GM19193 (cell line): ENCODE results near the gene KSR2.

Experiments
- POLR2A ChIP-seq: IDR thresholded peaks from 4 replicates; pipeline ENCODE4 v1.6.1; 2011; ENCODE audit not compliant: insufficient read depth, insufficient read length; ENCODE audit errors: extremely low read depth

Gene KSR2

GRCh38 chr12:117854339-117855012 lies 114.3 kb downstream of the KSR2 start:
- TF ChIP-seq POLR2A: no peak

DNA sequence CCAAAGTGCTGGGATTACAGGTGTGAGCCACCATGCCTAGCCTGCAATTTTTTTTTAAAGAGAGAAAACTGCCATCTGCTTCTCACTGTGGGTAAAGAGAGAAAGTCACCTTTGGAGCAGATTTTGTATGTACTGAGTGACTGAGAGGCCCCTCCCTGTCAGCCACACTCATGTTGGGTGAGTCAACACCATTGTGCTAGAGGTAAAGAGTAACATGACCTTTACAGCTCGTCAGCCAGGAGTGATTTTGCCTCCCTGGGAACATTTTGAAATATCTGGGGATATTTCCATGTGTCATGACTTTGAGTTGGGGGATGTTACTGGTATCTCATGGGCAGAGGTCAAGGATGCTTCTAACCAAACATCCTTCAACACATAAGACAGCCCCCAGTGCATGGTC lies 115.2 kb downstream of the KSR2 start:
- TF ChIP-seq POLR2A: no peak

GRCh38 chr12:117850048-117850447 lies 118.7 kb downstream of the KSR2 start:
- TF ChIP-seq POLR2A: no peak

DNA sequence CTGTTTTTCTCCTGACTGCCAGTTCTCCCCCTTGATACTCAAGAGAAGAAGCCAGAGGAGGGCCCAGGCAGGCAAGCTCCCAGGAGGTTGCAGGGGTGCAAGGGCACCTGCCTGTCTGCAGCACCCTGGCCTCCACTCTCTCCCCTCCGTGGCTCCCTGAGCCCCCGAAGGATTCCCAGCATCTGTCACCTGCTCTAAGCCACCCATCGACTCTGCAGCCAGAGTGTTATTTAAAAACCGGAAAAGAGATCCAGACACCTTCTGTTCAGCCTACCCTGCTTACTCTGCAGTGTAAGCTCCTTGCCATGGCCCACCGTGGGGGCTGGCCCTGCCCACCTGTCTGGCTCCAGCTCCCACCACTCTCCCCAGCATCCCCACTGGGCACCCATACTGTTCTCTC lies 121.4 kb downstream of the KSR2 start:
- TF ChIP-seq POLR2A: no peak

- TF ChIP-seq POLR2A: no peak
Observed at GRCh38 chr12:117845271-117845904, 123.4 kb downstream of the KSR2 start.

- TF ChIP-seq POLR2A: no peak
Observed at GRCh38 chr12:117844114-117844830, 124.5 kb downstream of the KSR2 start.

DNA sequence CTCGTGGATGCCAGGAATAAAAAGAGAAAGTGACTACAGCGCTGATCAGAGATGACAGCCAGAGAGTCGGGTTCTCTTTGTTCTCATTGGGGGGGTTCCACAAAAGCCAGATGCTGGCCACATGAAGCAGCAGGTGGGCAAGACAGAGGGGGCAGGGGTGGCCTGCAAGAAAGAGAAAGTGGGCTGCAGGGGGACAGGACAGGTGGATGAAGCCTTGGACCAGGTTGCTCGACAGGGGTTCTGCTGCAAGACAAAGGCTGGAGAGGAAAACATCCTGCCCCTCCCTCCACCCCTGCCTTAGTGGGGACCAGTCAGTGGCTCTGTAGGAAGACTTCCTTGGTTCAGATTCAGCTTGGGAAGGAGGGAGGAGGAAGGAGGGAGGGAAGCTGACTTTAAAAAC lies 126.2 kb downstream of the KSR2 start:
- TF ChIP-seq POLR2A: no peak

GRCh38 chr12:117842220-117842619 lies 126.6 kb downstream of the KSR2 start:
- TF ChIP-seq POLR2A: no peak

DNA sequence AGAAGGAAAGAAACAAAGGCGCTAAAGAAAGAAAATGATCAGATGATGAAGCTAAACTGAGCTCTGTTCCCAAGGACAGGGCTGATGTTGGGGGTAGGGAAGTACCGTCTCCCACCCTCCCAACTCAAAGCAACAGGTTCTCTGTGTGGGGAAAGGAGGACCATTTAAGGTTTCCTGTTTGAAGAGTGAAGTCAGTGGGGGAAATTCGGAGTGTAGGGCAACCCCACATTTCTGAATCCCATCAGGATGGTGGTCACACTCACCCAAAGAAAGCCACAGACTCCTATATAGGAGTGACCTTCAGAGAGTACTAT lies 131.1 kb downstream of the KSR2 start:
- no peak for TF ChIP-seq POLR2A

GRCh38 chr12:117836999-117837736 lies 131.6 kb downstream of the KSR2 start:
- no peak for TF ChIP-seq POLR2A

DNA sequence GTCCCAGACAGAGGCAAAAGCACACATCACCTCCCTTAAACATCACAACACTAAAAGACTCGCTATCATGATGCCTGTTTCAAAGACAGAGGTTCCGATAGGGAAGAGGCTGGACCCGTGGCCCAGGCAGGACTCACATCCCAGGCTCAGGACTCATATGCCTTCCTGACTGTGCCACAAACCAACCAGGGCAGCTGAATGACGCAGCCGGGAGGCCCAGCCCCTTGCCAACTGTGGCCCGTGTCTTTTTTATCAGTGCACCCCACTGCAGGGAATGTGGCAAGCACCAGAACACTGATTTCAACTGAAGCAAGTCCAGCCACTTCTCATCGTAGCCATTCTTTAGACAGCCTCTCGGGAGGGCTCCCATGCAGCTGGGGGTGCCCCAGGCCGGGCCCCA lies 132.3 kb downstream of the KSR2 start:
- no peak for TF ChIP-seq POLR2A

- TF ChIP-seq POLR2A: no peak
Observed at GRCh38 chr12:117835156-117835555, 133.6 kb downstream of the KSR2 start.

DNA sequence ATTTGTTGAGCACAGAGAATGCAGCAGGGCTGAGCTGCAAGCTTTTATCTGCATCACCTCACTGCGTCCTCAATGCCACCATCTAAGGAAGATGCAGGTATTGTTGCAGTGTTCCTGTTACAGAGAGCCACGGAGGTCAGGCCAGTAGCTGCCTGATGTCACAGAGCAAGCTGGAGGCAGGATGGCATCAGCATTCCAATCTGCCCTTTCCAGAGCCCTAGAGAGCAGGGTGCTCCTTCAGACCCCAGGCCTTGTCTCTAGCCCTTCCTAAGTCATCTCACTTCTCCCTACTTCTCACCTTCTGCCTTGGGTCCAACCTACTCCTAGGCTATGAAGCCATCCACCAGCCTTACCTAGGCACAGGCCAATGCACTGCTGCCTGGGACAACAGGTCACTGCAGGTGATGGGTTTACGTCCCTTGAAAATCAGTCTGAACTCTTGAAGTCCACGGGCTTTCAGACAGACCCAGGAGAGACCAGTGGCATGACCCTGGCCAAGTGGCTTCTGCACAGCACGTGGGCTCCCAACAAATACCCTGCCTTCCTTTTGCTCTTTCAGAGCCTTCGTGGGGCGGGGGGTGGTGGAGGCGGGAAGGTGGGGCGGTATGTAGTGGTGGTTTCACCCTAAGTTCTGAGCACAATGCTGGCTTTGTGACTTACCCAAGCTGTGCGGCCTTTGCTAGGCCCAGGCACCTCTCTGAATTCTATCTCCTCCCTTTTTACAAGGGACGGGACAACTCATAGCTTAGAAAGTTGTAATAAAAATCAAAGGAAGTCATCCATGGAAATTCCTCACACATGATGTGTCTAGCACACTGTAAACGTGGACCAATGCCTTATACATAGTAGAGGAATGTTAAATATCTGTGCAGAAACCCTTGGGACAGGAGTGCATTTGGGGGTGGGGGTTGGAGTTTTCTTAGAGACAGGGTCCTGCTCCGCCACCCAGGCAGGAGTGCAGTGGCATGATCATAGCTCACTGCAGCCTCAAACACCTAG lies 136.0 kb downstream of the KSR2 start:
- TF ChIP-seq POLR2A: no peak

DNA sequence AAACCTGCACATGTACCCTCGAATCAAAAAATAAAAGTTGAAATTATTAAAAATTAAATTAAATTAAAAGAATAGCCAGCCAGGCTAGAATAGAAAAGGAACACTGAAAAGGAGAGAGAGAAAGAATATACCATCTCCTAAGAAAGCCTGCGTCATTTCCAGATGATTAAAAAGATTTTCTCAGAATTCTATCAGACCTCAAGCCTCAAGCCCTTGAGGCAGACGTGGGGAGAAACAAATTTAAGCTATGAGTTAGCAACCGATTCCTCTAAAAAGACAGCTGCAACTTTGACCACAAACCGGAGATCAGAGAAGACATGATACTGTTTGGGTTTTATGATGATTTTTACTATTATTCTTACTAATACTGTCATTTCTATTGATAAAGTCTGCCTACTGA lies 138.3 kb downstream of the KSR2 start:
- no peak for TF ChIP-seq POLR2A
